HUES64 (cell line): Measurements from ENCODE around the gene HDAC6. TPM values are rescaled to one million over a fixed set of nuclear protein-coding genes. Genes with fewer than 3 reads are reported as not detected.

ENCODE experiments used
- H3K27ac ChIP-seq: 2 replicates; pipeline ENCODE4 v1.7.0; 2013; ENCODE audit warnings: low read depth, low read length, inconsistent platforms
- H3K27me3 ChIP-seq: 2 replicates; pipeline ENCODE4 v1.6.1; 2013; ENCODE audit warnings: mild to moderate bottlenecking, low read length; ENCODE audit not compliant: insufficient read depth
- H3K36me3 ChIP-seq: 2 replicates; pipeline ENCODE4 v1.6.1; 2013; ENCODE audit warnings: mild to moderate bottlenecking, low read length; ENCODE audit not compliant: insufficient read depth
- H3K4me1 ChIP-seq: 2 replicates; pipeline ENCODE4 v1.6.1; 2013; ENCODE audit warnings: mild to moderate bottlenecking, low read length, moderate library complexity; ENCODE audit not compliant: insufficient read depth
- H3K4me3 ChIP-seq: 2 replicates; pipeline ENCODE4 v1.5.1; 2013; ENCODE audit warnings: mild to moderate bottlenecking, low read length, moderate library complexity
- H3K9ac ChIP-seq: 2 replicates; pipeline ENCODE4 v1.6.1; 2013; ENCODE audit warnings: mild to moderate bottlenecking, low read depth, low read length
- H3K9me3 ChIP-seq: 2 replicates; pipeline ENCODE4 v1.6.1; 2013; ENCODE audit warnings: low read depth, low read length; ENCODE audit not compliant: insufficient read depth
- WGBS: fragments of 150-250, 120-280 bp; methylation state at CpG from one replicate; pipeline ENCODE4 v1.1.7; 2013; ENCODE audit warnings: missing lambda C conversion rate; 5-methylcytosine and 5-hydroxymethylcytosine counted together
- polyA plus RNA-seq, 2 experiments: library from polyadenylated mRNA; stranded (reverse); fragments of 50-300 nt; gene quantifications; one replicate each; pipeline ENCODE4 v1.2.3, GENCODE V29; 2013

HDAC6 gene
- 41.8 TPM for polyA plus RNA-seq (2013, experiment 1 of 2)
- polyA plus RNA-seq (2013, experiment 2 of 2) = 45.6 TPM

DNA sequence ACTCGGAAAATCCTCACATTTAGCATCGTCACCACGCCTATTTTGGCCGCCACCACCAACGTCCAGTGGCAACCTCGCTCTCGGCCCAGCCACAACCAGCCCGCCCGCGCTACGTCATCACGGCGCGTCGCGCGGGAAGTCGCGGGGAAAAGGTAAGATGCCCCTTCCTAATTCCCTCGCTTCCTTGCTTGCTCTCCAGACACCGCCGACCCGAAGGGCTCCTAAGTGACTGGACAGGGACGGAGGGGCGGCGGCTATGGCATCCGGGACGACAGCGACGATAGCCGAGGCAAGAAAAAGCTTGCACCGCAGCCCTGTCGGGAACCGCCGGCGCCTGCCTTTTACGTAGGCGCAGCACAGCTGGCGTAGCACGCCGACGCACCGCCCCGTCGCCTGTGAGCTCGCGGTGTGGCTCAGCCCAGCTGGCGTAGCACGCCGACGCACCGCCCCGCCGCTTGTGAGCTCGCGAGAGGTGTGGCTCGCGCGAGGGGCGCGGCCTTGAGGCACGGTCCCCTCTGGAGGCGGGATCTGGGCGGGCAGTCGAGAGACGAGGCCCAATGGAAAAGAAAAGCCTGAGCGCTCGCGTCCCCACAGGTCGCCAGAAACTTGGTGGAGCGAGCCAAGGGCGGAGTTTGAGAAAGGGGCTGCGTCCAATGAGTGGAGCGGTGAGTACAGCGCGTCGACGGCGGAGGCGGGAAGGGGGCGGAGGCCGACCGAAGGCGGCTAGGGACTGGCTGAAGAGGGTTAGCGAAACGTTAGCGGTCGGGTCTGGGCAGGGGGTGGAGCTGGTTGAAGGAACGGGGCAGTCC is at the start of gene HDAC6:
Gene HDAC6 (plus strand): TSS at position 788 of the 809 bp plus-strand sequence. CDS start 626 bp downstream, outside the sequence.
- Histone ChIP-seq H3K4me1 (no peaks in the 10 kb centered on the region), H3K9ac (peak within 1 kb of the TSS; percentile 98), H3K27me3 (no peaks in the 10 kb centered on the region), H3K27ac (peak within 1 kb of the TSS; percentile 97), H3K4me3 (peak within 1 kb of the TSS; percentile 89), H3K36me3 (peaks cover 24% of the 10 kb centered on the region), H3K9me3 (no peaks in the 10 kb centered on the region)
- under 1% methylated on average over 89 of the region's 89 CpGs for WGBS

DNA sequence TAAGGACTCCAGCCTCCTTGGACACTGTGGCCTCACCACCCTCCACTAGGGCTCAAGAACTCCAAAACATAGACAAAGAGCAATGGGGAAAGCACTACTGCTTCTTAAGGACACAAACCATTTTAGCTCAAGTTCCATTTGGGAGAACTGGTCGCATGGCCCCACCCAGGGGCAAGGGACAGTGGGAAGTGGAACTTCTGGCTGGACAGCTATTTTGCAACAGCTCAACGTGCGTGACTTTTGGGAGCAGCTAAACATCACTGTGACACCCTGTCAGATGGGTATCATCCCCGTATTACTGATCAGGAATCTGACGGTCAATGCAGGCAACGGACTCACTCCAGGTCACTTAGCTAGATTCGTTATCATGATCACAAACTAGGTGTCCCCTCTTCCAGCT is 49.4 kb upstream of the HDAC6 start:
- H3K27me3 ChIP-seq = no peaks in the 10 kb centered on the region
- H3K27ac ChIP-seq = no peak overlapping the region
- no peaks in the 10 kb centered on the region for H3K4me1 ChIP-seq
- no peak overlapping the region for H3K9ac ChIP-seq
- H3K9me3 ChIP-seq = no peaks in the 10 kb centered on the region
- WGBS = 91% methylated on average over 7 of the region's 7 CpGs
- no peak overlapping the region for H3K4me3 ChIP-seq
- no peaks in the 10 kb centered on the region for H3K36me3 ChIP-seq

DNA sequence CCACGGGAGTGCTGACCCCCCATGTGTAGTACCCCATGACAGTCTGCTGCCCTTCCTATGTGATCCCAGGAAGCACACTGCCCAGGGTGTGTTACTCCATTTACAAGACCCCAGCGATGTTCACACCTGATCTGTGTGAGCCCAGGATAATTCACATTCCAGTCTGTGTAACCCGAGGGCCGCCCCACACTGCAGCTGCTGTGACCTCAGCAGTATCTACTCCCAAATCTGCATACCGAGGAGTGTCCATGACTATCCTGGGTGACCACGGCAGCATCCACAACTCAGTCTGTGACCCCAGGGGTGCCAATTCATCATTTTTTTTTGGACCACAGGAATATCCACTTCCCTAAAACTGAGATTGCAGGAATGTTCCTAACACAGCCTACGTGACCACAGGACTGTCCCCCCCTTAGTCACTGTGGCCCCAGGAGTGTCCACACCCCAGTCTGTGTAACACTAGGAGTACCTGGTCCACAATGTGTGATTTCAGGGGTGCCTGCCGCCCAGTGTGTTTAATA is 48.1 kb upstream of the HDAC6 start:
- H3K9me3 ChIP-seq = no peaks in the 10 kb centered on the region
- H3K4me3 ChIP-seq = no peak overlapping the region
- no peak overlapping the region for H3K27ac ChIP-seq
- no peak overlapping the region for H3K9ac ChIP-seq
- H3K4me1 ChIP-seq = no peaks in the 10 kb centered on the region
- H3K27me3 ChIP-seq = no peaks in the 10 kb centered on the region
- H3K36me3 ChIP-seq = no peaks in the 10 kb centered on the region
- WGBS = 85% methylated on average over 8 of the region's 8 CpGs

DNA sequence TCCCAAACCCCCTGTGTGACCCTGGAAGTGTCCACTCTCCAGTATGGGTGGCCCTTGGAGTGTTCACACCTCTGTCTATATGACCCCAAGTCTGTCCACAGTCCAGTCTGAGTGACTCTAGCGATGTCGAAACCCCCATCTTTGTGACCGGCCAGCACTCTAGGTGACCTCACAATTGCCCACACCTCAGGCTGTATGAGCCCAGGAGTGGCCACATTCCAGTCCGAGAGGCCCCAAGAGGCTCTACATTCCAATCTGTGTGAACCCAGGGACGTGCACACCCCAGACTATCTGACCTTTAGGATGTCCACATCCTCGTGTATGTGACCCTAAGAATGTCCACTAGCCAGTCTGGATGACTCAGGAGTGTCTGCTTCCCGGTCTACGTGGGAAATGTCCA is 47.6 kb upstream of the HDAC6 start:
- WGBS = 86% methylated on average over 8 of the region's 8 CpGs
- Histone ChIP-seq H3K4me3 (no peak overlapping the region), H3K9me3 (no peaks in the 10 kb centered on the region), H3K4me1 (no peaks in the 10 kb centered on the region), H3K27me3 (no peaks in the 10 kb centered on the region), H3K36me3 (no peaks in the 10 kb centered on the region), H3K27ac (no peak overlapping the region), H3K9ac (no peak overlapping the region)

DNA sequence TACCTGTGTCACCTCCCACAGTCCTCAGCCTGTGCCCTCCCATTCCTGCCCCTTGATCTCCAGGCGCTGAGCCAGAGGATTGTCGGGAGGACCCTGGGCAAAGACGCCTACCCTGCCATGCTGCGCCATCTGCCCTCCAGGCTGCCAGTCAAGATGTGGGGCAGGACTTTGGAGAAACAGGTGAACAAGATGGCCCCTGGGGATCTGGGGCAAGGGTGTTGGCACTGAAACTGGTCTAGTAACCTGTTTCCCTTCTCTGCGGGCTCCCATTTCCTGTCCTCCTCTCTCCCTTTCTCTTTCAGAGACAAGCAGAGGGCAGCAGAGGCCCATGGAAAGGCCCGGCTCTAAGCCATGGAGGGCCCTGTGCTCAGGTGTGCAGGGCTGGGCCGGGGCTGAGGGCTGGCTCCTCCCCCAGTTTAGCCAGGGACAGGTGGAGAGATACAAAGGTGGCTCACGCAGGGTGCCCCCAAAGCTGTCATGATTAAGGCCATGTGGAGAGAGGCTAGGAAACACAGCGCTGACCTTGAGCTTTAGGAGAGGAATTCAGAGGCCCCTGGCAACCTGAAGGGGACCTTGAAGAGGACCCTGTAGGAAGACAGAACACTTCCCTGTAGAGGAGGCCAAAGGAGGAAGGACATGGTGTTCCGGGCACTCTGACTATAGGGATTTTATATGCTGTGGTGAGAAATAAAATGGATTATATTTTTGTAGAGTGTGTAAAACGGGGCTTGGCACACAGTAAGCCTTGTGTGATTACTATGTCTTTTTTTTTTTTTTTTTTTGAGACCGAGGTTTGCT is 40.0 kb upstream of the HDAC6 start, which contains the start of gene GLOD5:
Gene GLOD5 (plus strand): TSS at position 74 of the 798 bp plus-strand sequence. CDS start 44 bp downstream, at position 118.
- Histone ChIP-seq H3K4me3 (no peak within 1 kb of the TSS), H3K36me3 (no peaks in the 10 kb centered on the region), H3K4me1 (no peaks in the 10 kb centered on the region), H3K27ac (no peak within 1 kb of the TSS), H3K27me3 (no peaks in the 10 kb centered on the region), H3K9me3 (no peaks in the 10 kb centered on the region), H3K9ac (no peak within 1 kb of the TSS)
- 64% methylated on average over 12 of the region's 12 CpGs for WGBS

DNA sequence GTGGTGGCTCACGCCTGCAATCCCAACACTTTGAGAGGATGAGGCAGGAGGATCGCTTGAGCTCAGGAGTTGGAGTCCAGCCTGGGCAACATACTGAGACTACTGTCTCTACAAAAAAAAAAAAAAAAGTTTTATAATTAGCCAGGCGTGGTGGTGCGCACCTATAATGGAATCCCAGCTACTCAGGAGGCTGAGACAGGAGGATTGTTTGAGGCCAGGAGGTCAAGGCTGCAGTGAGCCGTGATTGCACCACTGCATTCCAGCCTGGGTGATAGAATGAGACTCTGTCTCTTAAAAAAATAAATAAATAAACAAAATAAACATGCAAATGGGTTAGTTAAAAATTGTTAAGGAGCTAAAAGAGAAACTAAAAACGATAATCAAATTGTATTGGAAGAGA is 32.6 kb upstream of the HDAC6 start:
- Histone ChIP-seq H3K4me3 (no peak overlapping the region), H3K4me1 (no peaks in the 10 kb centered on the region), H3K27ac (no peak overlapping the region), H3K27me3 (no peaks in the 10 kb centered on the region), H3K9ac (no peak overlapping the region), H3K9me3 (no peaks in the 10 kb centered on the region), H3K36me3 (no peaks in the 10 kb centered on the region)
- 87% methylated on average over 5 of the region's 6 CpGs for WGBS

DNA sequence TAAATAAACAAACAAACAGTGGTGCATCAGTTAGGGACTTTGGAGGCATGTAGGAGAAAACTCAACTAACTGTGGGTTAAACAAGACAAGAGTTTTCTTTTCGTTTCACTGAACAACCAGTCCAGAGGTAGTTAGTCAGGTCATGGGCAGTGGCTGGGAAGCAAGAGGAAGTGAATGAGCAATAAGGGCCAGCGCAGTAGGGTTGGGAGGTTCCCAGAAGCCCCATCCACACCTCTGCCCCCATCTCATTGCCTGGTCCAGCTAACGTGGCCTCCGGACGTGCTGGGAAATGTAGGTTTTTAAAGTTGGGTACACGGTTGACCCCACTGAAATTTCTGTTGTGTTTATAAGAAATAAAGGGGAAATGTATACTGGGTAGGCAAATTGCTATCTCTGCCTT is 31.6 kb upstream of the HDAC6 start:
- H3K9ac ChIP-seq = no peak overlapping the region
- no peak overlapping the region for H3K27ac ChIP-seq
- no peak overlapping the region for H3K4me3 ChIP-seq
- no peaks in the 10 kb centered on the region for H3K4me1 ChIP-seq
- WGBS = 92% methylated on average over 5 of the region's 6 CpGs
- no peaks in the 10 kb centered on the region for H3K27me3 ChIP-seq
- H3K36me3 ChIP-seq = no peaks in the 10 kb centered on the region
- H3K9me3 ChIP-seq = no peaks in the 10 kb centered on the region

DNA sequence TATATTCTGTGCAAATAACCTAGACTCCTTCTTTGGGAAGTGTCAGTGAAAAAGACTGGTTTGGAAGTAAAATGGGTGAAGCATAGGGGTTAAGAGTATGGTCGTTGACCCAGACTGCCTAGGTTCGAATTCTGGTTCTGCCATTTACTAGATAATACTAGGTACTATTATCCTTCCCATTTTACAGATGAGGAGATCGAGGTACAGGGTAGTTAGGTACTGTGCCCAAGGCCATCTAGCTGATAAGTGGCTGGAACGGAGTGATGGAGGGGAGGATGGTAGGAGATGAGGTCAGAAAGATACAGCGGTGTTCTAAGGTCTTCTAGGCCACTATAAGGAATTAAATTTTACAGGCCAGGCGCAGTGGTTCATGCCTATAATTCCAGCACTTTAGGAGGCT is 29.3 kb upstream of the HDAC6 start:
- no peaks in the 10 kb centered on the region for H3K9me3 ChIP-seq
- H3K36me3 ChIP-seq = no peaks in the 10 kb centered on the region
- no peak overlapping the region for H3K4me3 ChIP-seq
- H3K4me1 ChIP-seq = no peaks in the 10 kb centered on the region
- H3K27me3 ChIP-seq = no peaks in the 10 kb centered on the region
- no peak overlapping the region for H3K9ac ChIP-seq
- 98% methylated on average over 5 of the region's 6 CpGs for WGBS
- no peak overlapping the region for H3K27ac ChIP-seq

DNA sequence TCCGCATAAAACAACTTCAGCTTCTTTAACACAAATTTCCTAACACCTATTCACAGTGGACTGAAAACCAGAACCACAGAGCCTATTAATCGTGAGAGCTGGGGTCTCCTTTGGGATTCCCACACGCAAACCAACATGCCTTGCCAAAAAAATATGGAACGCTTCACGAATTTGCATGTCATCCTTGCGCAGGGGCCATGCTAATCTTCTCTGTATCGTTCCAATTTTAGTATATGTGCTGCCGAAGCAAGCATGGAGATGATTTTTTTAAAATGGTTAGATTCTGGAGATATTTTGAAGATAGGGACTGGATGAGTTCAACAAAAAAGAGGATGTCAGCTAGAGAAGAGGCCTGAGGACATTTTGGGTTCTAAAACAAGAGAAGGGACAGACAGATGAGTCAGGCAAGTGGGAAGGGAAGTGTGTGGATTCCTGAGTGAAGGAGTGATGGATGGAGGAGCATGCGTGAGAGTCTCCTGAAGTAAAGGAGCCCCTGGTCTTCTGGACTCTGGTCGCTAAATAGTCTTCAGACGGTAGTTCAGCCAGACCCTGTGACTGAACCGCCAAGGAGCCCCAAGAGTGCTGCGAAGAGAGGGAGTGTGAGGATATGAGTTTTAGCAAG is 24.9 kb upstream of the HDAC6 start:
- Histone ChIP-seq H3K9me3 (no peaks in the 10 kb centered on the region), H3K27me3 (no peaks in the 10 kb centered on the region), H3K27ac (no peak overlapping the region), H3K36me3 (no peaks in the 10 kb centered on the region), H3K4me1 (no peaks in the 10 kb centered on the region), H3K9ac (no peak overlapping the region), H3K4me3 (no peak overlapping the region)
- WGBS = 92% methylated on average over 13 of the region's 13 CpGs

DNA sequence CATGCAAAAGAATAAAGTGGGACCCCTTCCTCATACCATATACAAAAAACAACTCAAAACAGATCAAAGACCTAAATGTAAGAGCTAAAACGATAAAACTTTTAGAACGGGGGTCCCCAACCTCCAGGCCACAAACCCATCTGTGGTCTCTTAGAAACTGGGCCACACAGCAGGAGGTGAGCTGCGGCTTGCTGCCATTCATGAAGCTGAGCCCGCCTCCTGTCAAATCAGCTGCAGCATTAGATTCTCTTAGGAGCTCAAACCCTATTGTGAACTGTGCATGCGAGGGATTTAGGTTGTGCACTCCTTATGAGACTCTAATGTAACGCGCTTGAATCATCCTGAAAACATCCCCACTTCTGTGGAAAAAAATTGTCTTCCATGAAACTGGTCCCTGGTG is 22.5 kb upstream of the HDAC6 start:
- Histone ChIP-seq H3K4me3 (no peak overlapping the region), H3K9ac (no peak overlapping the region)
- 82% methylated on average over 7 of the region's 7 CpGs for WGBS

DNA sequence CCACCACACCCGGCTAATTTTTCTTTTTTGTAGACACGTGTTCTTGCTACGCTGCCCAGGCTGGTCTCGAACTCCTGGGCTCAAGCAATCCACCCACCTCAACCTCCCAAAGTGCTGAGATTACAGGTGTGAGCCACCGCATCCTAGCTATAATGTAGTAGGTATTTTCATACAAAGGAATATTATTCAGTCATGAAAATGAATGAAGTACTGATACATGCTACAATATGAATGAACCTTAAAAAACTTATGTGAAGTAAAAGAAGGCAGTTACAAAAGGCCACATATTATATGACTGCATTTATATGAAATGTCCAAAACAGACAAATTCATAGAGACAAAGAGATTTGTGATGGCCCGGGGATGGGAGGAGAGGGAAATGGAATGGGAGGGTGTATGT is 20.2 kb upstream of the HDAC6 start:
- no peak overlapping the region for H3K9ac ChIP-seq
- H3K36me3 ChIP-seq = no peaks in the 10 kb centered on the region
- H3K9me3 ChIP-seq = no peaks in the 10 kb centered on the region
- no peaks in the 10 kb centered on the region for H3K27me3 ChIP-seq
- H3K27ac ChIP-seq = no peak overlapping the region
- 83% methylated on average over 5 of the region's 6 CpGs for WGBS
- H3K4me1 ChIP-seq = no peaks in the 10 kb centered on the region
- H3K4me3 ChIP-seq = no peak overlapping the region

More for the DNA sequence above, 22.5 kb upstream of the HDAC6 start:
- Histone ChIP-seq H3K36me3 (no peaks in the 10 kb centered on the region), H3K9me3 (no peaks in the 10 kb centered on the region), H3K4me1 (no peaks in the 10 kb centered on the region), H3K27me3 (no peaks in the 10 kb centered on the region), H3K27ac (no peak overlapping the region)
